ENCODE results near the gene NBPF4.

- no peak for TF ChIP-seq CTCF (IDR thresholded peaks at IDR 0.05)
- TF ChIP-seq POLR2A (IDR thresholded peaks at IDR 0.05), result no peak
Observed at GRCh38 chr1:108179018-108179417, 64.9 kb downstream of the NBPF4 start.
